PFSK-1 (cell line): ENCODE data around the gene CAMTA1.

Experiments used
- FOXP2 ChIP-seq: optimal IDR thresholded peaks from 2 replicates; pipeline ENCODE3; 2011; ENCODE audit warnings: borderline replicate concordance, control low read depth, inconsistent platforms; ENCODE audit not compliant: insufficient read depth; ENCODE audit errors: extremely low read length, extremely low read depth
- POLR2AphosphoS5 ChIP-seq: IDR thresholded peaks from 2 replicates; pipeline ENCODE4 v1.6.1; 2012; ENCODE audit warnings: low read depth, mild to moderate bottlenecking, control low read depth, low read length, moderate library complexity
- REST ChIP-seq, 2 experiments: IDR thresholded peaks; 2 replicates each; pipeline versions ENCODE4 v1.6.1 to v1.8.0; 2011 to 2012; ENCODE audit warnings: low read depth in 2 of 2, low read length in 2 of 2, control low read depth in 1 of 2, inconsistent platforms in 1 of 2, mild to moderate bottlenecking in 1 of 2, moderate library complexity in 1 of 2; ENCODE audit not compliant: insufficient read depth in 1 of 2
- SIN3A ChIP-seq: IDR thresholded peaks from 2 replicates; pipeline ENCODE4 v1.6.1; 2012; ENCODE audit warnings: mild to moderate bottlenecking, low read length, moderate library complexity, borderline replicate concordance; ENCODE audit not compliant: insufficient read depth
- TAF1 ChIP-seq: IDR thresholded peaks from 2 replicates; pipeline ENCODE4 v1.6.1; 2012; ENCODE audit warnings: low read length, control low read depth, borderline replicate concordance; ENCODE audit not compliant: insufficient read depth

CAMTA1 gene

GRCh38 chr1:6915999-6916565, 130.8 kb downstream of the CAMTA1 start:
- TF ChIP-seq POLR2AphosphoS5 = no peak
- TF ChIP-seq TAF1 = no peak
- TF ChIP-seq FOXP2 = no peak
- no peak for TF ChIP-seq REST (IDR thresholded peaks at IDR 0.05; ENCODE audit: insufficient read depth in 1 of 2, low read depth in 2 of 2, low read length in 2 of 2)
- no peak for TF ChIP-seq SIN3A

GRCh38 chr1:6917067-6917466, 131.8 kb downstream of the CAMTA1 start:
- TF ChIP-seq FOXP2 (no peak), REST (IDR thresholded peaks at IDR 0.05; ENCODE audit: insufficient read depth in 1 of 2, low read depth in 2 of 2, low read length in 2 of 2) (no peak), SIN3A (no peak)

GRCh38 chr1:6918186-6918924, 133.1 kb downstream of the CAMTA1 start:
- TF ChIP-seq TAF1 (no peak), REST (IDR thresholded peaks at IDR 0.05; ENCODE audit: insufficient read depth in 1 of 2, low read depth in 2 of 2, low read length in 2 of 2) (no peak), POLR2AphosphoS5 (no peak), FOXP2 (no peak), SIN3A (no peak)

DNA sequence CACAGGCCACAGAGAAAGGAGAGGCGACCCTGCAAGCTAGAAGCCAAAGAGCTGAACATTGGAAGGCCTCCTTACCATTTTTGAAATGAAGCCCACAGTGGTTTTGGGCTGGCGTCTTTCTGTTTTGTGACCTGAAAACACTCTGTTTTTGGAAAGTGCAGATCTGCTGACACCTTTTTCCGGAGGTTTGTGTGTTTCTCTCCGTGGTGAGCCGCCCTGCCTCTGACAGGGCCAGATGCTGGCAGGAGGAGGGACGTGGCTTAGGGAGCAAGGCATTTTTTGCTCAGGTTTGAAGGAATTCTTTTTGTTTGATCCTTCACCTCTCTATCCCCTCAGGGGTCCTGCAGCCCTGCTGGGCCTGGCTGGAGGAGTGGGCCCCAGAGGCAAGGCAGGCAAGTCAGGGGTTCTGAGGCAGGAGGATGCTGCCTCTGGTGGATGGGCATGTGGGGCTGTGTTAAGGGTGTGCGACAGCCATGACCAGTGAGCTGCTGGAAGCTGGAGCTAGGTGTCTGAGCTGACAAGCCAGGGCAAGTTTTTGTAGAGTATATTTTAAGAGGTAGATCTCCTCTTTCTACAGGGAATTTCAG, 133.8 kb downstream of the CAMTA1 start:
- TF ChIP-seq FOXP2 = no peak
- no peak for TF ChIP-seq POLR2AphosphoS5
- no peak for TF ChIP-seq SIN3A
- TF ChIP-seq TAF1 = no peak
- no peak for TF ChIP-seq REST (IDR thresholded peaks at IDR 0.05; ENCODE audit: insufficient read depth in 1 of 2, low read depth in 2 of 2, low read length in 2 of 2)
